HFFc6 (cell line): ENCODE results near the gene KIDINS220. TPM values are rescaled to one million over a fixed set of nuclear protein-coding genes. Genes with fewer than 3 reads are reported as not detected.

ENCODE experiments used
- DNase-seq: peaks from one replicate; pipeline ENCODE4 v3.0.0-alpha.2; 2018
- H3K27ac Mint-ChIP-seq: 2 replicates; pipeline ENCODE4 v1.8.0; 2020; ENCODE audit warnings: mild to moderate bottlenecking, mixed read lengths
- H3K27me3 Mint-ChIP-seq: 2 replicates; pipeline ENCODE4 v1.8.0; 2021; ENCODE audit warnings: mild to moderate bottlenecking, moderate library complexity, mixed read lengths; ENCODE audit not compliant: insufficient read depth
- H3K36me3 Mint-ChIP-seq: 2 replicates; pipeline ENCODE4 v1.8.0; 2021; ENCODE audit warnings: low read depth, mixed read lengths
- H3K4me1 Mint-ChIP-seq: 2 replicates; pipeline ENCODE4 v1.8.0; 2020; ENCODE audit warnings: low read depth, mixed read lengths
- H3K4me3 Mint-ChIP-seq: 2 replicates; pipeline ENCODE4 v1.8.0; 2020; ENCODE audit warnings: mild to moderate bottlenecking, moderate library complexity, mixed read lengths
- H3K9me3 Mint-ChIP-seq: 2 replicates; pipeline ENCODE4 v1.8.0; 2020; ENCODE audit warnings: mild to moderate bottlenecking, mixed read lengths
- total RNA-seq, 6 experiments: library from RNA; stranded (reverse); fragmentation: NEBNext Ultra II Directional; extraction: Animal tissue kit (Norgen Biotek cat#: 25700); gene quantifications; 2 replicates in 1 of 6; 3 replicates in 5 of 6; pipeline ENCODE4 v1.2.3, GENCODE V29; 2021
- TF ChIP-seq, protein P1 (sequence below): fragments of 200-600 bp; sonication (generic); IDR thresholded peaks from 2 replicates; pipeline ENCODE4 v1.5.0; 2021; ENCODE audit warnings: antibody characterized with exemption, mild to moderate bottlenecking

The KIDINS220 gene
- total RNA-seq, 6 experiments from 2014 or later, result 34.5 to 42.2 (median 38.2) TPM

GRCh38 chr2:8681786-8682692 lies 155.4 kb downstream of the KIDINS220 start, which contains the start of gene ID2:
Gene ID2 (plus strand): TSS chr2:8682056. CDS start chr2:8682166, 110 bp downstream.
- H3K4me3 Mint-ChIP-seq, result peak within 1 kb of the TSS; percentile 99
- peaks cover 10% of the 10 kb centered on the region for H3K9me3 Mint-ChIP-seq
- H3K4me1 Mint-ChIP-seq, result peaks cover 42% of the 10 kb centered on the region
- peak; percentile 98 for DNase-seq
- peaks cover 20% of the 10 kb centered on the region for H3K36me3 Mint-ChIP-seq
- H3K27me3 Mint-ChIP-seq, result peaks cover 10% of the 10 kb centered on the region
- TF ChIP-seq, protein P1, sequence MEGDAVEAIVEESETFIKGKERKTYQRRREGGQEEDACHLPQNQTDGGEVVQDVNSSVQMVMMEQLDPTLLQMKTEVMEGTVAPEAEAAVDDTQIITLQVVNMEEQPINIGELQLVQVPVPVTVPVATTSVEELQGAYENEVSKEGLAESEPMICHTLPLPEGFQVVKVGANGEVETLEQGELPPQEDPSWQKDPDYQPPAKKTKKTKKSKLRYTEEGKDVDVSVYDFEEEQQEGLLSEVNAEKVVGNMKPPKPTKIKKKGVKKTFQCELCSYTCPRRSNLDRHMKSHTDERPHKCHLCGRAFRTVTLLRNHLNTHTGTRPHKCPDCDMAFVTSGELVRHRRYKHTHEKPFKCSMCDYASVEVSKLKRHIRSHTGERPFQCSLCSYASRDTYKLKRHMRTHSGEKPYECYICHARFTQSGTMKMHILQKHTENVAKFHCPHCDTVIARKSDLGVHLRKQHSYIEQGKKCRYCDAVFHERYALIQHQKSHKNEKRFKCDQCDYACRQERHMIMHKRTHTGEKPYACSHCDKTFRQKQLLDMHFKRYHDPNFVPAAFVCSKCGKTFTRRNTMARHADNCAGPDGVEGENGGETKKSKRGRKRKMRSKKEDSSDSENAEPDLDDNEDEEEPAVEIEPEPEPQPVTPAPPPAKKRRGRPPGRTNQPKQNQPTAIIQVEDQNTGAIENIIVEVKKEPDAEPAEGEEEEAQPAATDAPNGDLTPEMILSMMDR, result peak; percentile 18; the same call in 1 of the 2 replicates
- peak within 1 kb of the TSS; percentile 98 for H3K27ac Mint-ChIP-seq

GRCh38 chr2:8680822-8681760 lies 156.3 kb downstream of the KIDINS220 start:
- Mint-ChIP-seq H3K4me3 (peak overlapping the region; percentile 90), H3K36me3 (peaks cover 20% of the 10 kb centered on the region), H3K27ac (peak overlapping the region; percentile 98), H3K9me3 (peaks cover 10% of the 10 kb centered on the region), H3K27me3 (peaks cover 10% of the 10 kb centered on the region), H3K4me1 (peaks cover 47% of the 10 kb centered on the region)
- TF ChIP-seq, protein P1, result no peak
- peak; percentile 81 for DNase-seq

GRCh38 chr2:8679827-8680731 lies 157.3 kb downstream of the KIDINS220 start:
- no peak for DNase-seq
- peak overlapping the region; percentile 98 for H3K27ac Mint-ChIP-seq
- TF ChIP-seq, protein P1, result no peak
- peak overlapping the region; percentile 90 for H3K4me3 Mint-ChIP-seq
- peaks cover 20% of the 10 kb centered on the region for H3K36me3 Mint-ChIP-seq
- peaks cover 12% of the 10 kb centered on the region for H3K9me3 Mint-ChIP-seq
- H3K4me1 Mint-ChIP-seq, result peaks cover 49% of the 10 kb centered on the region
- H3K27me3 Mint-ChIP-seq, result peaks cover 10% of the 10 kb centered on the region

- no peak for DNase-seq
- Mint-ChIP-seq H3K27ac (peak overlapping the region; percentile 98), H3K4me1 (peaks cover 44% of the 10 kb centered on the region), H3K36me3 (peaks cover 25% of the 10 kb centered on the region), H3K4me3 (peak overlapping the region; percentile 90), H3K9me3 (peaks cover 17% of the 10 kb centered on the region), H3K27me3 (peaks cover 10% of the 10 kb centered on the region)
- TF ChIP-seq, protein P1, result no peak
Observed at GRCh38 chr2:8679567-8679826, 157.9 kb downstream of the KIDINS220 start.

Other genes starting within 250 kb of the KIDINS220 start
- 10 to 100 TPM; 81.3 to 97.1 (median 88.1) TPM for gene ID2, start 155.6 kb downstream of the KIDINS220 start, total RNA-seq
- 10 to 100 TPM; 49.8 to 66.2 (median 55.7) TPM for gene MBOAT2, start 166.1 kb upstream of the KIDINS220 start, total RNA-seq